Gastrocnemius medialis (tissue), 4 donors: ENCODE data around the gene OR7C2.

Experiments
- POLR2A ChIP-seq, 2 donors: fragments of 450-650 bp; IDR thresholded peaks; one replicate each; pipeline ENCODE4 v1.6.1; 2017; ENCODE audit warnings: antibody characterized with exemption in 2 of 2, mild to moderate bottlenecking in 2 of 2, moderate library complexity in 2 of 2
- TF ChIP-seq, protein P1 (sequence below), 5 experiments: fragments of 450-650 bp in 3 of 5; fragments of 200-600 bp in 2 of 5; sonication (generic) in 2 of 5; IDR thresholded peaks in 4 of 5; conservative IDR thresholded peaks in 1 of 5; 1 replicate in 4 of 5; 2 replicates in 1 of 5; pipeline ENCODE4 v1.5.1; 2016 to 2019; ENCODE audit warnings: antibody characterized with exemption in 5 of 5, mild to moderate bottlenecking in 3 of 5, moderate library complexity in 3 of 5

DNA sequence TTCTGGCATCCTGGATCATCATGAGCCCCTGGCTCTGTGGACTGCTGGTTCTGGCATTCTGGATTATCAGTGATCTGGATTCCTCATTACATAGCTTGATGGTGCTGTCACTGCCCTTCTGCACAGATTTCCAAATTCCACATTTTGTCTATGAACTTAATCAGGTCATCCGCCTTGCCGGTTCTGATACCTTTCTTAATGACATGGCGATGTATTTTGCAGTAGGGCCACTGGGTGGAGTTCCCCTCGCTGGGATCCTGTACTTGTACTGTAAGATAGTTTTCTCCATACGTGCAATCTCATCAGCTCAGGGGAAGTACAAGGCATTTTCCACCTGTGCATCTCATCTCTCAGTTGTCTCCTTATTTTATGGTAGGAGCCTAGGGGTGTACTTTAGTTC lies 24.4 kb upstream of the OR7C2 start:
- TF ChIP-seq, protein P1, sequence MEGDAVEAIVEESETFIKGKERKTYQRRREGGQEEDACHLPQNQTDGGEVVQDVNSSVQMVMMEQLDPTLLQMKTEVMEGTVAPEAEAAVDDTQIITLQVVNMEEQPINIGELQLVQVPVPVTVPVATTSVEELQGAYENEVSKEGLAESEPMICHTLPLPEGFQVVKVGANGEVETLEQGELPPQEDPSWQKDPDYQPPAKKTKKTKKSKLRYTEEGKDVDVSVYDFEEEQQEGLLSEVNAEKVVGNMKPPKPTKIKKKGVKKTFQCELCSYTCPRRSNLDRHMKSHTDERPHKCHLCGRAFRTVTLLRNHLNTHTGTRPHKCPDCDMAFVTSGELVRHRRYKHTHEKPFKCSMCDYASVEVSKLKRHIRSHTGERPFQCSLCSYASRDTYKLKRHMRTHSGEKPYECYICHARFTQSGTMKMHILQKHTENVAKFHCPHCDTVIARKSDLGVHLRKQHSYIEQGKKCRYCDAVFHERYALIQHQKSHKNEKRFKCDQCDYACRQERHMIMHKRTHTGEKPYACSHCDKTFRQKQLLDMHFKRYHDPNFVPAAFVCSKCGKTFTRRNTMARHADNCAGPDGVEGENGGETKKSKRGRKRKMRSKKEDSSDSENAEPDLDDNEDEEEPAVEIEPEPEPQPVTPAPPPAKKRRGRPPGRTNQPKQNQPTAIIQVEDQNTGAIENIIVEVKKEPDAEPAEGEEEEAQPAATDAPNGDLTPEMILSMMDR (IDR thresholded peaks at IDR 0.05 in 4 of 5, conservative IDR thresholded peaks at IDR 0.05 in 1 of 5), result no peak
- no peak for TF ChIP-seq POLR2A (IDR thresholded peaks at IDR 0.05)
